DOHH2 (cell line): Measurements from ENCODE around the gene FYB1.

Experiments used
- EZH2phosphoT487 ChIP-seq: fragments of 200-600 bp; sonication (generic); IDR thresholded peaks from 2 replicates; pipeline ENCODE4 v1.6.1; 2017; ENCODE audit warnings: borderline replicate concordance, mild to moderate bottlenecking, antibody characterized with exemption, low read length, moderate library complexity, mixed read lengths
- TF ChIP-seq, protein P1 (sequence below): fragments of 200-600 bp; sonication (generic); IDR thresholded peaks from one replicate; pipeline ENCODE4 v1.5.1; 2014; ENCODE audit warnings: antibody characterized with exemption, mild to moderate bottlenecking, low read depth, low read length; ENCODE audit not compliant: poor library complexity, severe bottlenecking

DNA sequence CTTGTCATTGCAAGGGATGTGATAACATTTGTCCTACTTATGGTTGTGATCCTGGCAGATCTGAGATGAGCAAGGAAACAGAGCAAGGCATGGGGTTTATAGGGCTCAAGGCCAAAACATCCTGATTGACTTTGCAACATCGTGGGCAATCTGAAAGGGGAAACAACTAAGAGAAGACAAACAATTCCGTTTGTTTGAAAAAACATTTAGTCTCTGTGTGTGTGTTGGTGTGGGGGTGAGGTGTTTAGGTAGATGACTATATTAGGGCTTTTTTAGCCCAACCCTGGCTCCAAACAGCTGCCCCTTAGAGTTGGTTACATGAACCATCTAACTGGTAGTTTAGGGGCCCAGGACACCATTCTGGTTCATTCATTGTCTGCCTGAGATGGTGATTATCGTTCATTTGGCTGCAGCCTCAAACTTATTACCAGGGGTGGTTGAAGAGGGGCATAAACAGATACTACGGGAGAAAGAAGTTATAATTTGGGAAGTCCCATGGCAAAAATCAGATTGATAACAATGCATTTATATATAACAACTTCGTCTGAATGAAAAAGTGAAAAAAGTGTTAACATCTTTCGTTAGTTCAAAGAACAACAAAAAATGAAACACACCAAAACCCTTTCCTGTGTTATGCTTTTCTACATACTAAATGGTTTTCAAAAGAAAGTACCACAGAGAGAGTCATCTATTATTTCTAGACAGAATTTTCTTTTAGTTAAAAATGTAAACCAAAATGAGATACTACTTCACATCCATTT, 5.7 kb downstream of the FYB1 start:
- TF ChIP-seq, protein P1, sequence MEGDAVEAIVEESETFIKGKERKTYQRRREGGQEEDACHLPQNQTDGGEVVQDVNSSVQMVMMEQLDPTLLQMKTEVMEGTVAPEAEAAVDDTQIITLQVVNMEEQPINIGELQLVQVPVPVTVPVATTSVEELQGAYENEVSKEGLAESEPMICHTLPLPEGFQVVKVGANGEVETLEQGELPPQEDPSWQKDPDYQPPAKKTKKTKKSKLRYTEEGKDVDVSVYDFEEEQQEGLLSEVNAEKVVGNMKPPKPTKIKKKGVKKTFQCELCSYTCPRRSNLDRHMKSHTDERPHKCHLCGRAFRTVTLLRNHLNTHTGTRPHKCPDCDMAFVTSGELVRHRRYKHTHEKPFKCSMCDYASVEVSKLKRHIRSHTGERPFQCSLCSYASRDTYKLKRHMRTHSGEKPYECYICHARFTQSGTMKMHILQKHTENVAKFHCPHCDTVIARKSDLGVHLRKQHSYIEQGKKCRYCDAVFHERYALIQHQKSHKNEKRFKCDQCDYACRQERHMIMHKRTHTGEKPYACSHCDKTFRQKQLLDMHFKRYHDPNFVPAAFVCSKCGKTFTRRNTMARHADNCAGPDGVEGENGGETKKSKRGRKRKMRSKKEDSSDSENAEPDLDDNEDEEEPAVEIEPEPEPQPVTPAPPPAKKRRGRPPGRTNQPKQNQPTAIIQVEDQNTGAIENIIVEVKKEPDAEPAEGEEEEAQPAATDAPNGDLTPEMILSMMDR: no peak
- no peak for TF ChIP-seq EZH2phosphoT487
